ENCODE data around the gene CD55.

Gene CD55

DNA sequence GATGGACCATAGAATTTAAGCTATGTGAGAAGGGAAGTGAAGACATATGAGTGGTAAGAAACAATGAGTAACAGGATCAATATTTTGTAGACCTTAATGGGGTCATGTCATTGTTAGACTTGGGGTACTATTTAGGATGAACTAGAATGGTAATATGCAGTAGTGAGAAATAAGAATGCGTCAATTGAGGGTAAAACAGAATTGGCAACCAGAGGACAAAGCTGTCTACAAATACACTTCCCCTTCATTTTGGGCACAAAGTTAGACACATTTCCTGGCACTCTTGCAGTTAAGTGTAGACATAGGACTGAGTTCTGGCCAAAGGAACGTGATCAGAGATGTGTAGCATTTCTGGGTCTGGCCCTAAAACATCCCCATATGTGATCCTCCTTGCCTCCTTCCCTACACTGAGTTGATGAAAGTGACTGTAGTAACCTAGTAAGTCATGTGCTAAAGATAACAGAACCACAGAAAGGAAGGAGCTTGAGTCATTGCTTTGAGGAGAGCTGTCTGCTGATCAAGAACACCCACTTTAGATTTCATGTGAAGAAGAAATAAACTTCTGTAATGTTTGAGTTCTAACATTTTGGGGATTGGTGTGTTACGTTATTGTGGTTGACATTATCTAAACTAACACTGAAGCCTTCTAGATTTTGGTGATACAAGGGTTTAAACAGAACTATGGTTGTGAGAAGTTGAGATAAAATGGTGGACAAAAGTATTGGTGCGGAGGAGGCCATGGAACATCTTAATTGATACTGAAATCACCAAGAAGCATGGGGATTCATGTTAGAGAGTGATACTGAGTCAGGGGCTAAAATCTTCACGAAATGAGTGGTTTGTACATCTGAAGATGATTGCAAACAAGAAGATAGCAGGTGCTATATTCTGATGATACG is 41.7 kb downstream of the CD55 start:
- H3K4me3 ChIP-seq (ENCODE audit: low read length) = no peak overlapping the region
- TF ChIP-seq, protein P1, sequence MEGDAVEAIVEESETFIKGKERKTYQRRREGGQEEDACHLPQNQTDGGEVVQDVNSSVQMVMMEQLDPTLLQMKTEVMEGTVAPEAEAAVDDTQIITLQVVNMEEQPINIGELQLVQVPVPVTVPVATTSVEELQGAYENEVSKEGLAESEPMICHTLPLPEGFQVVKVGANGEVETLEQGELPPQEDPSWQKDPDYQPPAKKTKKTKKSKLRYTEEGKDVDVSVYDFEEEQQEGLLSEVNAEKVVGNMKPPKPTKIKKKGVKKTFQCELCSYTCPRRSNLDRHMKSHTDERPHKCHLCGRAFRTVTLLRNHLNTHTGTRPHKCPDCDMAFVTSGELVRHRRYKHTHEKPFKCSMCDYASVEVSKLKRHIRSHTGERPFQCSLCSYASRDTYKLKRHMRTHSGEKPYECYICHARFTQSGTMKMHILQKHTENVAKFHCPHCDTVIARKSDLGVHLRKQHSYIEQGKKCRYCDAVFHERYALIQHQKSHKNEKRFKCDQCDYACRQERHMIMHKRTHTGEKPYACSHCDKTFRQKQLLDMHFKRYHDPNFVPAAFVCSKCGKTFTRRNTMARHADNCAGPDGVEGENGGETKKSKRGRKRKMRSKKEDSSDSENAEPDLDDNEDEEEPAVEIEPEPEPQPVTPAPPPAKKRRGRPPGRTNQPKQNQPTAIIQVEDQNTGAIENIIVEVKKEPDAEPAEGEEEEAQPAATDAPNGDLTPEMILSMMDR (conservative IDR thresholded peaks at IDR 0.05; ENCODE audit: low read length) = no peak
- no peak for DNase-seq (ENCODE audit: low read depth)

DNA sequence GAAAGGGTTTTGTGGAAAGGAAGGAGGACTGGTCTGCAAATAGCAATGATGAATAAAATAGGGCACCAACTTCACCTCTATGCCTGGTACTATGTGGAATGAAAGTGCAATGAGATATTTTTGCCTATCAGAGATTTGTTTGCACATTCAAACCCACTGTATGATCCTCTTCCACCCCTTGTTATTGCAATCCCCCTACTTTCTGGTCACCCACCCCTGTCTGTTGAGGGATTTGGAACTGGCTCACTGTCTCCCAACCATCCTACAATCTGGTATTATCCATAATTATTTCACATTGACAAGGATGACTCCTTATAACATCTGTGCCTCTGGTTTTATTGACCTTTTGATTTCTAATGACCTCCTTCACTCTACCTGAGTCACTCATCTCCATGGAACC is 42.4 kb downstream of the CD55 start:
- H3K4me3 ChIP-seq (ENCODE audit: low read length) = no peak overlapping the region
- no peak for DNase-seq (ENCODE audit: low read depth)
- TF ChIP-seq, protein P1 (conservative IDR thresholded peaks at IDR 0.05; ENCODE audit: low read length) = no peak

GRCh38 chr1:207364614-207365013 is 43.1 kb downstream of the CD55 start:
- TF ChIP-seq, protein P1 (conservative IDR thresholded peaks at IDR 0.05; ENCODE audit: low read length) = no peak
- no peak overlapping the region for H3K4me3 ChIP-seq (ENCODE audit: low read length)
- no peak for DNase-seq (ENCODE audit: low read depth)

GRCh38 chr1:207365063-207365462 is 43.6 kb downstream of the CD55 start:
- DNase-seq (ENCODE audit: low read depth) = no peak
- no peak overlapping the region for H3K4me3 ChIP-seq (ENCODE audit: low read length)
- TF ChIP-seq, protein P1 (conservative IDR thresholded peaks at IDR 0.05; ENCODE audit: low read length) = no peak

- no peak overlapping the region for H3K4me3 ChIP-seq (ENCODE audit: low read length)
- TF ChIP-seq, protein P1 (conservative IDR thresholded peaks at IDR 0.05; ENCODE audit: low read length) = no peak
- DNase-seq (ENCODE audit: low read depth) = peak; percentile 23
These were observed 44.5 kb downstream of the CD55 start for GRCh38 chr1:207366022-207366421.

- H3K4me3 ChIP-seq (ENCODE audit: low read length) = no peak overlapping the region
- no peak for DNase-seq (ENCODE audit: low read depth)
- TF ChIP-seq, protein P1 (conservative IDR thresholded peaks at IDR 0.05; ENCODE audit: low read length) = no peak
These were observed 67.2 kb downstream of the CD55 start for GRCh38 chr1:207388721-207389120.
